ENCODE data around the gene NOSIP. TPM values are rescaled to one million over a fixed set of nuclear protein-coding genes. Genes with fewer than 3 reads are reported as not detected.

NOSIP gene
- total and polyA plus RNA-seq, 8 donors = 40.8 to 67.9 (median 61.2) TPM

- no peaks in the 10 kb centered on the region for H3K27me3 ChIP-seq
- DNase-seq (peak; percentile 51 to 83 (median 68)), ATAC-seq (peak; percentile 80)
- H3K4me3 ChIP-seq = peak overlapping the region; percentile 72 to 74
- peaks cover 0 to 59% of the 10 kb centered on the region in 2 donors for H3K4me1 ChIP-seq
- peak overlapping the region; percentile 91 for H3K27ac ChIP-seq
- no peak for TF ChIP-seq CTCF (IDR thresholded peaks at IDR 0.05)
- intact Hi-C loops (cut with DNase I) = no loop called here
- H3K36me3 ChIP-seq = peaks cover 0 to 4% of the 10 kb centered on the region in 2 donors
- H3K9me3 ChIP-seq = no peaks in the 10 kb centered on the region
Measured at GRCh38 chr19:49512970-49513745, 67.2 kb downstream of the NOSIP start.

- Histone ChIP-seq H3K9me3 (no peaks in the 10 kb centered on the region), H3K4me3 (no peak overlapping the region), H3K36me3 (no peaks in the 10 kb centered on the region), H3K27me3 (no peaks in the 10 kb centered on the region), H3K4me1 (peaks cover 0 to 23% of the 10 kb centered on the region in 2 donors), H3K27ac (no peak overlapping the region)
- intact Hi-C loops (cut with DNase I) = loop anchor here in 1 of 2 donors (5.0 kb wide), 1 partner anchor 39 kb away; no protein-coding TSS in a partner anchor
- DNase-seq = no peak
- no peak for ATAC-seq
- TF ChIP-seq CTCF (IDR thresholded peaks at IDR 0.05) = no peak
Measured at GRCh38 chr19:49507803-49508494, 72.4 kb downstream of the NOSIP start.

- TF ChIP-seq CTCF (IDR thresholded peaks at IDR 0.05) = peak; percentile 54 to 66
- Histone ChIP-seq H3K36me3 (no peaks in the 10 kb centered on the region), H3K9me3 (no peaks in the 10 kb centered on the region), H3K27ac (no peak overlapping the region), H3K27me3 (no peaks in the 10 kb centered on the region), H3K4me1 (peaks cover 0 to 13% of the 10 kb centered on the region in 2 donors), H3K4me3 (no peak overlapping the region)
- intact Hi-C loops (cut with DNase I) = loop anchor here in 1 of 2 donors (5.0 kb wide), 1 partner anchor 41 kb away; no protein-coding TSS in a partner anchor
- DNase-seq = no peak
- ATAC-seq = peak; percentile 89
Measured at GRCh38 chr19:49506575-49507105, 73.7 kb downstream of the NOSIP start.

Other genes starting within 250 kb of the NOSIP start
- 10 to 100 TPM; 59.0 to 83.2 TPM for gene CD37, start 245.2 kb downstream of the NOSIP start, total RNA-seq
- 10 to 100 TPM; 36.5 to 55.9 (median 52.4) TPM for gene CD37, start 245.2 kb downstream of the NOSIP start, polyA plus RNA-seq (ENCODE audit: insufficient read length in 6 of 6)
- gene TEAD2, start 218.1 kb downstream of the NOSIP start, total RNA-seq = 10 to 100 TPM; 36.3 to 50.5 TPM
- 100 to 1,000 TPM; 108 to 136 (median 123) TPM for gene TEAD2, start 218.1 kb downstream of the NOSIP start, polyA plus RNA-seq (ENCODE audit: insufficient read length in 6 of 6)
- gene DKKL1, start 216.7 kb downstream of the NOSIP start, total RNA-seq = 1 to 10 TPM in 1 of 2 donors, not detected in 1; 1.0 TPM
- gene DKKL1, start 216.7 kb downstream of the NOSIP start, polyA plus RNA-seq (ENCODE audit: insufficient read length in 6 of 6) = 1 to 10 TPM; 3.4 to 5.5 (median 4.6) TPM
- 1 to 10 TPM in 1 of 2 donors, under 1 TPM in 1; 0.84 to 3.6 TPM for gene KASH5, start 192.3 kb downstream of the NOSIP start, total RNA-seq
- not detected for gene KASH5, start 192.3 kb downstream of the NOSIP start, polyA plus RNA-seq (ENCODE audit: insufficient read length in 6 of 6)
- not detected for gene PTH2, start 157.1 kb downstream of the NOSIP start, total RNA-seq
- not detected for gene PTH2, start 157.1 kb downstream of the NOSIP start, polyA plus RNA-seq (ENCODE audit: insufficient read length in 6 of 6)
- gene GFY, start 155.2 kb downstream of the NOSIP start, total RNA-seq = not detected
- not detected for gene GFY, start 155.2 kb downstream of the NOSIP start, polyA plus RNA-seq (ENCODE audit: insufficient read length in 6 of 6)
- under 1 TPM; 0.29 to 0.34 TPM for gene SLC17A7, start 139.0 kb downstream of the NOSIP start, total RNA-seq
- under 1 TPM; 0.21 to 0.70 (median 0.36) TPM for gene SLC17A7, start 139.0 kb downstream of the NOSIP start, polyA plus RNA-seq (ENCODE audit: insufficient read length in 6 of 6)
- gene PIH1D1, start 128.7 kb downstream of the NOSIP start, total RNA-seq = 10 to 100 TPM; 54.4 to 78.5 TPM
- 10 to 100 TPM; 73.6 to 93.2 (median 79.6) TPM for gene PIH1D1, start 128.7 kb downstream of the NOSIP start, polyA plus RNA-seq (ENCODE audit: insufficient read length in 6 of 6)
- gene ALDH16A1, start 127.3 kb downstream of the NOSIP start, total RNA-seq = 10 to 100 TPM; 29.3 to 54.2 TPM
- 10 to 100 TPM; 12.6 to 18.3 (median 16.5) TPM for gene ALDH16A1, start 127.3 kb downstream of the NOSIP start, polyA plus RNA-seq (ENCODE audit: insufficient read length in 6 of 6)
- 10 to 100 TPM in 1 of 2 donors, 1 to 10 TPM in 1; 6.8 to 10.1 TPM for gene FLT3LG, start 106.3 kb downstream of the NOSIP start, total RNA-seq
- gene FLT3LG, start 106.3 kb downstream of the NOSIP start, polyA plus RNA-seq (ENCODE audit: insufficient read length in 6 of 6) = 1 to 10 TPM; 6.7 to 9.7 (median 7.4) TPM
- gene RPL13A, start 92.9 kb downstream of the NOSIP start, total RNA-seq = 1,000 to 10,000 TPM; 1,924 to 2,053 TPM
- gene RPL13A, start 92.9 kb downstream of the NOSIP start, polyA plus RNA-seq (ENCODE audit: insufficient read length in 6 of 6) = 1,000 to 10,000 TPM; 3,217 to 4,076 (median 3,655) TPM
- gene RPS11, start 84.1 kb downstream of the NOSIP start, total RNA-seq = 1,000 to 10,000 TPM; 1,463 to 1,657 TPM
- gene RPS11, start 84.1 kb downstream of the NOSIP start, polyA plus RNA-seq (ENCODE audit: insufficient read length in 6 of 6) = 1,000 to 10,000 TPM; 3,128 to 3,903 (median 3,649) TPM
- 100 to 1,000 TPM; 283 to 288 TPM for gene FCGRT, start 67.9 kb downstream of the NOSIP start, total RNA-seq
- gene FCGRT, start 67.9 kb downstream of the NOSIP start, polyA plus RNA-seq (ENCODE audit: insufficient read length in 6 of 6) = 100 to 1,000 TPM; 287 to 382 (median 307) TPM
- 10 to 100 TPM; 55.4 to 65.3 TPM for gene RCN3, start 52.6 kb downstream of the NOSIP start, total RNA-seq
- 10 to 100 TPM; 17.1 to 42.5 (median 22.4) TPM for gene RCN3, start 52.6 kb downstream of the NOSIP start, polyA plus RNA-seq (ENCODE audit: insufficient read length in 6 of 6)
- gene PRRG2, start 760 bp upstream of the NOSIP start, total RNA-seq = 10 to 100 TPM in 1 of 2 donors, 1 to 10 TPM in 1; 7.6 to 13.6 TPM
- 1 to 10 TPM; 3.8 to 6.8 (median 5.1) TPM for gene PRRG2, start 760 bp upstream of the NOSIP start, polyA plus RNA-seq (ENCODE audit: insufficient read length in 6 of 6)
- gene PRR12, start 10.6 kb upstream of the NOSIP start, total RNA-seq = 10 to 100 TPM; 26.1 to 26.7 TPM
- gene PRR12, start 10.6 kb upstream of the NOSIP start, polyA plus RNA-seq (ENCODE audit: insufficient read length in 6 of 6) = 10 to 100 TPM; 21.4 to 33.7 (median 27.0) TPM
- 100 to 1,000 TPM in 1 of 2 donors, 10 to 100 TPM in 1; 76.0 to 131 TPM for gene RRAS, start 59.6 kb upstream of the NOSIP start, total RNA-seq
- gene RRAS, start 59.6 kb upstream of the NOSIP start, polyA plus RNA-seq (ENCODE audit: insufficient read length in 6 of 6) = 10 to 100 TPM; 21.4 to 34.0 (median 27.7) TPM
- 10 to 100 TPM; 61.5 to 63.8 TPM for gene SCAF1, start 61.7 kb upstream of the NOSIP start, total RNA-seq
- gene SCAF1, start 61.7 kb upstream of the NOSIP start, polyA plus RNA-seq (ENCODE audit: insufficient read length in 6 of 6) = 10 to 100 TPM; 24.7 to 36.6 (median 33.1) TPM
- gene IRF3, start 85.3 kb upstream of the NOSIP start, total RNA-seq = 10 to 100 TPM; 81.2 to 93.6 TPM
- 10 to 100 TPM; 60.2 to 79.1 (median 70.4) TPM for gene IRF3, start 85.3 kb upstream of the NOSIP start, polyA plus RNA-seq (ENCODE audit: insufficient read length in 6 of 6)
- gene BCL2L12, start 85.4 kb upstream of the NOSIP start, total RNA-seq = 10 to 100 TPM; 20.6 to 22.2 TPM
- 10 to 100 TPM; 21.4 to 30.1 (median 28.2) TPM for gene BCL2L12, start 85.4 kb upstream of the NOSIP start, polyA plus RNA-seq (ENCODE audit: insufficient read length in 6 of 6)
- 100 to 1,000 TPM in 1 of 2 donors, 10 to 100 TPM in 1; 79.3 to 137 TPM for gene PRMT1, start 96.7 kb upstream of the NOSIP start, total RNA-seq
- 100 to 1,000 TPM; 208 to 258 (median 224) TPM for gene PRMT1, start 96.7 kb upstream of the NOSIP start, polyA plus RNA-seq (ENCODE audit: insufficient read length in 6 of 6)
- 1 to 10 TPM in 1 of 2 donors, under 1 TPM in 1; 0.93 to 2.0 TPM for gene ADM5, start 109.0 kb upstream of the NOSIP start, total RNA-seq
- 1 to 10 TPM; 1.2 to 2.6 (median 1.9) TPM for gene ADM5, start 109.0 kb upstream of the NOSIP start, polyA plus RNA-seq (ENCODE audit: insufficient read length in 6 of 6)
- 10 to 100 TPM in 1 of 2 donors, 1 to 10 TPM in 1; 6.2 to 11.3 TPM for gene CPT1C, start 110.6 kb upstream of the NOSIP start, total RNA-seq
- 10 to 100 TPM; 23.2 to 37.3 (median 29.3) TPM for gene CPT1C, start 110.6 kb upstream of the NOSIP start, polyA plus RNA-seq (ENCODE audit: insufficient read length in 6 of 6)
- gene TSKS, start 182.8 kb upstream of the NOSIP start, total RNA-seq = under 1 TPM in 1 of 2 donors, not detected in 1; 0.39 TPM
- under 1 TPM; 0.17 to 0.45 (median 0.21) TPM for gene TSKS, start 182.8 kb upstream of the NOSIP start, polyA plus RNA-seq (ENCODE audit: insufficient read length in 6 of 6)
- gene AP2A1, start 186.4 kb upstream of the NOSIP start, total RNA-seq = 10 to 100 TPM; 84.9 to 87.6 TPM
- 10 to 100 TPM; 52.9 to 83.1 (median 61.8) TPM for gene AP2A1, start 186.4 kb upstream of the NOSIP start, polyA plus RNA-seq (ENCODE audit: insufficient read length in 6 of 6)
- gene FUZ, start 232.7 kb upstream of the NOSIP start, total RNA-seq = 10 to 100 TPM; 15.3 to 19.5 TPM
- gene FUZ, start 232.7 kb upstream of the NOSIP start, polyA plus RNA-seq (ENCODE audit: insufficient read length in 6 of 6) = 10 to 100 TPM; 23.2 to 31.7 (median 26.6) TPM
- 10 to 100 TPM; 52.1 to 57.1 TPM for gene MED25, start 237.7 kb upstream of the NOSIP start, total RNA-seq
- gene MED25, start 237.7 kb upstream of the NOSIP start, polyA plus RNA-seq (ENCODE audit: insufficient read length in 6 of 6) = 10 to 100 TPM; 55.1 to 67.4 (median 58.2) TPM

Data from left lung (tissue), 10 donors.